GM12878 (cell line): ENCODE data around the gene THBD. TPM values are rescaled to one million over a fixed set of nuclear protein-coding genes. Genes with fewer than 3 reads are reported as not detected.

Experiments
- ATAC-seq: fragments of 200-7000 bp; cut with Tn5 transposase; 3 replicates; pipeline ENCODE4 v1.9.1; 2020; ENCODE audit warnings: mild to moderate bottlenecking, moderate library complexity
- BruUV-seq: library from RNA; stranded (reverse); fragments of 400-500 nt; replicated peaks from 2 replicates; lab custom pipeline; 2021; lab: Mats Ljungman, UMichigan
- CTCF ChIA-PET: fragments of 300-600 bp; sonication (Branson Sonifier 250); formaldehyde crosslinking; extraction: SDS; loops from one replicate; lab custom pipeline; 2021; ENCODE audit warnings: inconsistent platforms; lab: Yijun Ruan, JAX
- POLR2A ChIA-PET: fragments of 350-600 bp; formaldehyde crosslinking; extraction: SDS; loops from one replicate; lab custom pipeline; 2021; ENCODE audit warnings: inconsistent platforms; lab: Charles Lee
- RAD21 ChIA-PET: fragments of 300-600 bp; sonication (Branson Sonifier 250); formaldehyde crosslinking; loops from one replicate; lab custom pipeline; 2023; ENCODE audit warnings: antibody characterized with exemption; ENCODE audit not compliant: unreplicated experiment; lab: Charles Lee
- SMC1A ChIA-PET: fragments of 300-600 bp; sonication (Branson Sonifier 250); formaldehyde crosslinking; loops from one replicate; lab custom pipeline; 2023; ENCODE audit not compliant: unreplicated experiment, uncharacterized antibody; lab: Charles Lee
- DNase-seq: peaks from one replicate; pipeline ENCODE4 v3.0.0-alpha.2; 2011; ENCODE audit warnings: low read depth, low spot score
- FAIRE-seq: peaks from 3 replicates; lab custom pipeline; 2011; peaks lifted over from hg19 to GRCh38; lab: Jason Lieb, UNC
- H2AFZ ChIP-seq: 2 replicates; pipeline ENCODE4 v1.6.0; 2011; ENCODE audit warnings: low read depth, low read length, control low read depth; ENCODE audit not compliant: control insufficient read depth
- H3K27ac ChIP-seq: 2 replicates; pipeline ENCODE4 v1.5.1; 2011; ENCODE audit warnings: control low read depth; ENCODE audit not compliant: control insufficient read depth, insufficient read depth
- H3K27me3 ChIP-seq, 2 experiments: replicated peaks in 1 of 2; 2 replicates each; pipeline versions ENCODE4 v1.6.0 to v1.6.1; 2011; ENCODE audit warnings: low read length in 1 of 2; ENCODE audit not compliant: control insufficient read depth in 2 of 2, insufficient read depth in 2 of 2
- H3K36me3 ChIP-seq, 2 experiments: 2 replicates each; pipeline ENCODE4 v1.5.1; 2011; ENCODE audit warnings: low read length in 1 of 2; ENCODE audit not compliant: control insufficient read depth in 2 of 2, insufficient read depth in 2 of 2
- H3K4me1 ChIP-seq: 2 replicates; pipeline ENCODE4 v1.6.1; 2011; ENCODE audit warnings: mild to moderate bottlenecking, low read length, moderate library complexity, mixed read lengths; ENCODE audit not compliant: control insufficient read depth, insufficient read depth
- H3K4me2 ChIP-seq: 2 replicates; pipeline ENCODE4 v1.6.0; 2011; ENCODE audit warnings: control low read depth; ENCODE audit not compliant: control insufficient read depth, insufficient read depth
- H3K4me3 ChIP-seq: fragments of 200-600 bp; sonication (generic); 2 replicates; pipeline ENCODE4 v1.5.1; 2016
- H3K79me2 ChIP-seq: 2 replicates; pipeline ENCODE4 v1.6.0; 2011; ENCODE audit warnings: low read length; ENCODE audit not compliant: control insufficient read depth, insufficient read depth
- H3K9ac ChIP-seq: 2 replicates; pipeline ENCODE4 v1.8.0; 2011; ENCODE audit warnings: low read length, control low read depth, mixed read lengths; ENCODE audit not compliant: control insufficient read depth, insufficient read depth
- H3K9me3 ChIP-seq: replicated peaks from 3 replicates; pipeline ENCODE4 v1.5.1; 2011; ENCODE audit warnings: mild to moderate bottlenecking, low read length; ENCODE audit not compliant: control insufficient read depth, insufficient read depth
- H4K20me1 ChIP-seq: 2 replicates; pipeline ENCODE4 v1.6.0; 2011; ENCODE audit not compliant: control insufficient read depth, insufficient read depth
- BMI1 ChIP-seq: fragments of 450-650 bp; IDR thresholded peaks from 2 replicates; pipeline ENCODE4 v1.6.1; 2016; ENCODE audit warnings: mild to moderate bottlenecking, moderate library complexity, borderline replicate concordance
- CHD1 ChIP-seq: IDR thresholded peaks from 2 replicates; pipeline ENCODE4 v1.6.1; 2012; ENCODE audit warnings: low read depth, low read length, improper control_type of control experiment
- CHD4 ChIP-seq: fragments of 200-600 bp; sonication (generic); IDR thresholded peaks from 2 replicates; pipeline ENCODE4 v1.6.1; 2016; ENCODE audit warnings: mild to moderate bottlenecking
- CREM ChIP-seq: IDR thresholded peaks from 2 replicates; pipeline ENCODE4 v1.6.1; 2014; ENCODE audit warnings: antibody characterized with exemption, low read depth
- IRF4 ChIP-seq: IDR thresholded peaks from 2 replicates; pipeline ENCODE4 v1.6.1; 2011; ENCODE audit warnings: low read depth, low read length
- MEF2B ChIP-seq: fragments of 450-650 bp; IDR thresholded peaks from 2 replicates; pipeline ENCODE4 v1.6.1; 2018; ENCODE audit warnings: mild to moderate bottlenecking, moderate library complexity; ENCODE audit not compliant: partially characterized antibody, poor library complexity, severe bottlenecking
- MXI1 ChIP-seq: fragments of 150-350 bp; IDR thresholded peaks from 2 replicates; pipeline ENCODE4 v1.6.1; 2011; ENCODE audit warnings: low read depth, mild to moderate bottlenecking, inconsistent platforms, low read length, improper control_type of control experiment
- PAX5 ChIP-seq: IDR thresholded peaks from 2 replicates; pipeline ENCODE4 v1.6.1; 2011; ENCODE audit warnings: low read depth, low read length, borderline replicate concordance
- SP1 ChIP-seq: IDR thresholded peaks from one replicate; pipeline ENCODE4 v1.6.1; 2011; ENCODE audit warnings: low read depth, low read length
- SREBF1 ChIP-seq: IDR thresholded peaks from 2 replicates; pipeline ENCODE4 v1.6.1; 2012; ENCODE audit warnings: mild to moderate bottlenecking, low read length
- SUZ12 ChIP-seq: fragments of 200-600 bp; sonication (generic); IDR thresholded peaks from one replicate; pipeline ENCODE4 v1.6.1; 2018; ENCODE audit warnings: antibody characterized with exemption, mild to moderate bottlenecking; ENCODE audit not compliant: unreplicated experiment
- TAF1 ChIP-seq: IDR thresholded peaks from 2 replicates; pipeline ENCODE4 v1.6.1; 2011; ENCODE audit warnings: mild to moderate bottlenecking, low read depth, low read length, borderline replicate concordance
- YBX1 ChIP-seq: fragments of 450-650 bp; IDR thresholded peaks from 2 replicates; pipeline ENCODE4 v1.6.1; 2016; ENCODE audit warnings: antibody characterized with exemption
- ZNF207 ChIP-seq: fragments of 450-650 bp; IDR thresholded peaks from 2 replicates; pipeline ENCODE4 v1.6.1; 2014; ENCODE audit warnings: antibody characterized with exemption, mild to moderate bottlenecking, borderline replicate concordance
- WGBS: methylation state at CpG from one replicate; pipeline ENCODE4 v1.1.6; 2016; ENCODE audit warnings: low lambda C conversion rate; ENCODE audit not compliant: insufficient replicate concordance, insufficient coverage; ENCODE audit errors: missing lambda C conversion rate; 5-methylcytosine and 5-hydroxymethylcytosine counted together
- in situ Hi-C: fragments of 300-500 bp; cut with MboI; formaldehyde crosslinking; loops from 9 replicates; pipeline ENCODE4 v1.14.3; 2018; ENCODE audit warnings: mixed read lengths
- intact Hi-C: fragments of 100-400 bp; cut with micrococcal nuclease; formaldehyde crosslinking; loops from one replicate; pipeline ENCODE4 v1.14.2; 2022; ENCODE audit not compliant: unreplicated experiment
- polyA plus RNA-seq, 11 experiments: library from polyadenylated mRNA; depleted of rRNA in 4 of 11; unstranded in 6 of 11; stranded (reverse) in 5 of 11; fragments of >200 nt; fragmentation: Nextera tagmentation in 4 of 11; fragmentation: Illumina TruSeq in 1 of 11; extraction: Ambion mirVana in 4 of 11; extraction: Trizol in 1 of 11; gene quantifications; 1 replicate in 1 of 11; 2 replicates in 10 of 11; pipeline versions ENCODE4 v1.2.1 to v1.2.3, GENCODE V29; 2011 to 2016; ENCODE audit warnings: inconsistent platforms in 2 of 11, missing spikeins in 2 of 11, low read depth in 1 of 11
- total RNA-seq, 4 experiments: library from RNA; depleted of rRNA in 3 of 4; stranded (reverse); fragments of >200 nt in 3 of 4; fragmentation: Illumina TruSeq in 1 of 4; extraction: Trizol in 1 of 4; gene quantifications; 2 replicates each; pipeline versions ENCODE4 v1.2.1 to v1.2.3, GENCODE V29; 2013 to 2021
- TF ChIP-seq, protein P1 (sequence below): fragments of 450-650 bp; IDR thresholded peaks from 2 replicates; pipeline ENCODE4 v1.6.1; 2017; ENCODE audit warnings: low read depth, mild to moderate bottlenecking, moderate library complexity
- TF ChIP-seq, protein P2 (sequence below): fragments of 450-650 bp; IDR thresholded peaks from 2 replicates; pipeline ENCODE4 v1.6.1; 2014; ENCODE audit warnings: mild to moderate bottlenecking

Gene THBD
- total and polyA plus RNA-seq, 10 of the 15 experiments (the other 5 are each of a cell fraction or from before 2014, with no cell fraction given), result not detected

DNA sequence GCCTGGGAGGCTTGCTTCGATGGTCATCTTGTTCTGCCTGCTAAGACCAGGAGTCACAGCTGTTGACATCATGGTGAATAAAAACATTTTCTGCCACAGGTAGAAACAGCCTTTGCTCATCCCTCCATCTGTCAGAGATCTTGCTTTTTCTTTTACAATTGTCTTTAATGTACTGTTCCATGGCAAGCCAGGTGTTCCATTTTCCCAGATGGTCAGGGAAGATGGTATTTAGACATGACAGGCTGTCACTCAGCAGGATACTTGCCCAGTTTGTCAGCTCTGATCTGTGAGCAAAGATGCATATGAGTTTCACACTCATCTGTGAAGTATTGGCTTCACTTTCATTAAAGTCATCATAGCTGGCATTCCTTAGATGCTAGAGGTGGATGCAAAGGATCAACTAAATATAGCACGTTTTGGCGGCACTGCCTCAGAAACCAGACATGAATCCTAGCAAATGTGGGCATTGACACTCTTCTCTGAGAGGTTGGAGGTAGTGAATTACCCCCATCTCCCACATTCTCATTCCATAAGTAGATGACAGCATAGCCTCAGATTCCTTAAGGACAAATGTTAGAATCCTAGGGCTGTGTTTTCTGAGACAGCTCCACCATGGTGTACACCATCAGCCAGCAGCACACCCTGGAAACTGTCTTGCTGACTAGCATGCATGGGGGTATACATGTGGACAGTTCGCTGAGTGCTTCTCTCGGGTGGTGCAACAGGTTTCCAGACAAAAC is 10.2 kb downstream of the THBD start:
- TF ChIP-seq, protein P1, sequence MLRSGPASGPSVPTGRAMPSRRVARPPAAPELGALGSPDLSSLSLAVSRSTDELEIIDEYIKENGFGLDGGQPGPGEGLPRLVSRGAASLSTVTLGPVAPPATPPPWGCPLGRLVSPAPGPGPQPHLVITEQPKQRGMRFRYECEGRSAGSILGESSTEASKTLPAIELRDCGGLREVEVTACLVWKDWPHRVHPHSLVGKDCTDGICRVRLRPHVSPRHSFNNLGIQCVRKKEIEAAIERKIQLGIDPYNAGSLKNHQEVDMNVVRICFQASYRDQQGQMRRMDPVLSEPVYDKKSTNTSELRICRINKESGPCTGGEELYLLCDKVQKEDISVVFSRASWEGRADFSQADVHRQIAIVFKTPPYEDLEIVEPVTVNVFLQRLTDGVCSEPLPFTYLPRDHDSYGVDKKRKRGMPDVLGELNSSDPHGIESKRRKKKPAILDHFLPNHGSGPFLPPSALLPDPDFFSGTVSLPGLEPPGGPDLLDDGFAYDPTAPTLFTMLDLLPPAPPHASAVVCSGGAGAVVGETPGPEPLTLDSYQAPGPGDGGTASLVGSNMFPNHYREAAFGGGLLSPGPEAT, result no peak
- no peak for TF ChIP-seq TAF1
- TF ChIP-seq SUZ12, result no peak
- no peak for TF ChIP-seq CHD4
- no peak for TF ChIP-seq MXI1
- TF ChIP-seq SP1, result no peak
- TF ChIP-seq BMI1, result no peak
- no peak for TF ChIP-seq CREM
- no peak for TF ChIP-seq MEF2B
- TF ChIP-seq ZNF207, result no peak
- TF ChIP-seq, protein P2, sequence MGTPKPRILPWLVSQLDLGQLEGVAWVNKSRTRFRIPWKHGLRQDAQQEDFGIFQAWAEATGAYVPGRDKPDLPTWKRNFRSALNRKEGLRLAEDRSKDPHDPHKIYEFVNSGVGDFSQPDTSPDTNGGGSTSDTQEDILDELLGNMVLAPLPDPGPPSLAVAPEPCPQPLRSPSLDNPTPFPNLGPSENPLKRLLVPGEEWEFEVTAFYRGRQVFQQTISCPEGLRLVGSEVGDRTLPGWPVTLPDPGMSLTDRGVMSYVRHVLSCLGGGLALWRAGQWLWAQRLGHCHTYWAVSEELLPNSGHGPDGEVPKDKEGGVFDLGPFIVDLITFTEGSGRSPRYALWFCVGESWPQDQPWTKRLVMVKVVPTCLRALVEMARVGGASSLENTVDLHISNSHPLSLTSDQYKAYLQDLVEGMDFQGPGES, result no peak
- TF ChIP-seq IRF4, result no peak
- TF ChIP-seq YBX1, result no peak
- TF ChIP-seq PAX5, result no peak
- TF ChIP-seq SREBF1, result no peak
- TF ChIP-seq CHD1, result no peak
- TF ChIP-seq, all 136 proteins: peak for 0
- DNase-seq (no peak), ATAC-seq (no peak), FAIRE-seq (no peak)
- SMC1A ChIA-PET, result interaction anchor here (0.6 to 1.4 kb wide), 2 partner anchors 350 to 457 kb away, joined by 3 read pairs; no protein-coding TSS in a partner anchor
- no peaks in the 10 kb centered on the region for H4K20me1 ChIP-seq
- intact Hi-C loops, result no loop called here
- no peaks in the 10 kb centered on the region for H3K9me3 ChIP-seq
- H3K79me2 ChIP-seq, result no peaks in the 10 kb centered on the region
- no peak overlapping the region for H3K27ac ChIP-seq
- no peak overlapping the region for H3K4me2 ChIP-seq
- no peaks in the 10 kb centered on the region for H3K4me1 ChIP-seq
- CTCF ChIA-PET, result interaction anchor here (1.1 kb wide), 1 partner anchor 195 kb away, joined by 4 read pairs; no protein-coding TSS in a partner anchor
- in situ Hi-C loops, result no loop called here
- peaks cover 0 to 3% of the 10 kb centered on the region in 2 experiments; a peak in 1 of 4 replicates for H3K27me3 ChIP-seq
- RAD21 ChIA-PET, result no interaction called here
- POLR2A ChIA-PET, result no interaction called here
- H3K9ac ChIP-seq, result no peak overlapping the region
- no peaks in the 10 kb centered on the region for H3K36me3 ChIP-seq
- WGBS, result 5% methylated on average over 5 of the region's 5 CpGs
- BruUV-seq, result no TSS peak
- no peak overlapping the region for H2AFZ ChIP-seq
- H3K4me3 ChIP-seq, result no peak overlapping the region
